Measurements from ENCODE around the gene SEPHS1.
"Not testable (repeated sequence)": the region's sequence is repeated elsewhere in the genome, so short reads cannot be mapped to it uniquely, and the experiment has no call there.

SEPHS1 gene

DNA sequence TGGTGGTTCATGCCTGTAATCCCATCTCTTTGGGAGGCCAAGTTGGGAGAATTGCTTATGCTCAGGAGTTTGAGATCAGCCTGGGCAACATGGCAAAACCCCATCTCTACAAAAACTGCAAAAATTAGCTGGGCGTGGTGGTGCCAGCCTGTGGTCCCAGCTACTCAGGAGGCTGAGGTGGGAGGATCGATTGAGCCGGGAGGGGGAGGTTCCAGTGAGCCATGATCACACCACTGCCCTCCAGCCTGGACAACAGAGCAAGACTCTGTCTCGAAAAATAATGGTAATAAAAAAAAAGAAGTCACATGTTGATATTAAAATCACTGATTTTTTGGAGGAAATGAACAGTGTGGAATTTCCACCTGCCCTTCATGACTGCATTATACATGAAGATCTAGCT lies 64.0 kb downstream of the SEPHS1 start:
- DNase-seq (ENCODE audit: low spot score): no peak

DNA sequence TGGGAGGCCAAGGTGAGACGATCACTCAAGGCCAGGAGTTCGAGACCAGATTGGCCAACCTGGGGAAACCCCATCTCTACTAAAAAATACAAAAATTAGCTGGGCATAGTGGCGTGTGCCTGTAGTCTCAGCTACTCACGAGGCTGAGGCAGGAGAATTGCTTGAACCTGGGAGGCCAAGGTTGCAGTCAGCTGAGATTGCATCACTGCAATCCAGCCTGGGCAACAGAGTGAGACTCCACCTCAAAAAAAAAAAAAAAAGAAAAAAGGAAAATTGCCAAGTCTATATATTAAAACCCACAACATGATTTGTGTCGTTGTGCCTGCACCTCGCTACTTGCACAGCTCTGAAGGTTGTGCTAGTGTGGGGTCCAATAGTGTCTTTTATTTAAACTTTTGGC lies 65.7 kb downstream of the SEPHS1 start:
- DNase-seq (ENCODE audit: low spot score): not testable (repeated sequence)

DNA sequence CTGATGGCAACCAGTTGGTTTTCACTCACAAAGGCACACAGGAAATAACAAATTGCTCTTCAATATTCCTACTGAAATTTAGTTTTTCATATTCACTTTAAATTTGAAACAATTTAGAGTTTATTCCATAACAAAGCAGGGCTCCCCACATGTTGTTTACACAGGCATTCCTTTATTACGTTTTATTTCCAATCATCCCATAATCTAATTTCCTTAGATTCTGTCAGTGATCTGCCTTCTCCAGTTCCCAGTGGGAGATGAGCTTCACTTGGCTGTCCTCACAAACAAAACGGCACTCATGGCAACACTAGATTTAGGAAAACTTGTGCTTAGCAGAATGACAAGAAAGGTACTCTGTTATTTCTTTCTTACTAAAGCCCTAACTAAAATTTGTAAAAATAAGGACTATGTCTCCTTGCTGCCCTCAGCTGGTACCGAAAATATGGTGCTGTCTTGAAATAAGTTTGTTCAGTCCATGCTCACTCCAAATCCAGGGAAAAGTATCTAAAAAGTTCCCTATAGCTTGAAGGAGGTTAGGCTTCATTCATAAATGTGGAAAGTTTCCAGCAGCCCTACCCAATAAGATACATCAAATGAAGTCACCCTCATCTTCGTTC lies 71.2 kb downstream of the SEPHS1 start:
- no peak for DNase-seq (ENCODE audit: low spot score)

DNA sequence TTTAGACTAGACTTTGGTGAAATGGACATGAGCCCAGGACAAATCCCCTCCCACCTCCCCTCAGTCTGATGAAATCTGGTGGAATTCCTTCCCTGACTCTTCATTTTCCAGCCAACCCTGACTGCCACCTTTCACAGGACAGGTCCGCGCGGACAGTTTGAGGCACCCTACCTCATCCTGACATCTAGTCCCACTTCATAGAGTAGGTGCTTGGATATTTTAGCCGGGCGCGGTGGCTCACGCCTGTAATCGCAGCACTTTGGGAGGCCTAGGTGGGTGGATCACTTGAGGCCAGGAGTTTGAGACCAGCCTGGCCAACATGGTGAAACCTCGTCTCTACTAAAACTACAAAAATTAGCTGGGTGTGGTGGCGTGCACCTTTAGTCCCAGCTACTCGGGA lies 71.9 kb downstream of the SEPHS1 start:
- not testable (repeated sequence) for DNase-seq (ENCODE audit: low spot score)

DNA sequence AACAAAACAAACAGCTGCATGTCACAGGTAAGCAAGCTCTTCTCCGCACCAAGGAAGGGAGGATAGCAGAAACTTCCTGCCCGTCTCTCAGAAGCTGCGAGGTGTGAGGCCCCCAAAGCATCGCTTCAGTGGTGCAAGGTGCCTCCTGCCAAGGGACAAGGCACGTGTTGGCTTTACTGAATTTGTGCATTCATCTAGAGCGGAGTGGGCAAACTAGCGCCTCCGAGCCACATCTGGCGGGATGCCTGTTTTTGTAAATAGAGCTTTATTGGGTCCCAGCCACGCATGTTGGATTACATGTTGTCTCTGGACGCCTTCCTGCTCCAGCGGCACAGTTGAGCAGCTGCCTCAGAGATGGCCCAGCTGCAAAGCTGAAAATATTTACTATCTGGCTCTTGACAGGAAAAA lies 75.9 kb downstream of the SEPHS1 start:
- DNase-seq (ENCODE audit: low spot score): no peak

DNA sequence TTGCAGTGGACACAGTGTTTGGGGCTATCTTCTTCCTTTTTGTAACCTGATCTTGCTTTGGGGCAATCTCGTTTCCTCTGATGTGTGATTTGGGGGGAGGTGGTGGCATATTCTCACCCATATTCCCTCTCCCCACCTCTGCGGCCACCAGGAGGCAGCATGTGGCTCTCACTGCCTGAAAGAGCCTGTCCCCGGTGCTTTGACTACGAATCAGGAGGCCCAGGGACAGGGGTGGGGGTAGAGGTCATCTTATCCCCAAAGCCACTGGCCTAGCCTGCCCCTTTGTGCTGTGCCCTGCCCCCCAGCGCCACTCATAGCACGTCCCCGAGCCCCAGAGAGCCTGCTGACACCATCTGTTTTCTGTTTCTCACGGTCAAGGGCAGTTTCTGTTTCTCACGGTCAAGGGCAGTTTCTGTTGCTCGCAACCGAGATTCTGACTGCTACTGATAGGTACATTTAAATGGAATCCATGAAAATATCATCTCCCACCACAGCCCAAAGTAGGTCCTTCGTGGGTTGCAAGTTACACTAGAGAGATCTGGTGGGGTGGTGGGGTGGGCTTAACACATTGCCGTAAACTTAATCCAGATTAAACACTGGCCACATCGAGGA lies 76.4 kb downstream of the SEPHS1 start:
- DNase-seq (ENCODE audit: low spot score): no peak

DNA sequence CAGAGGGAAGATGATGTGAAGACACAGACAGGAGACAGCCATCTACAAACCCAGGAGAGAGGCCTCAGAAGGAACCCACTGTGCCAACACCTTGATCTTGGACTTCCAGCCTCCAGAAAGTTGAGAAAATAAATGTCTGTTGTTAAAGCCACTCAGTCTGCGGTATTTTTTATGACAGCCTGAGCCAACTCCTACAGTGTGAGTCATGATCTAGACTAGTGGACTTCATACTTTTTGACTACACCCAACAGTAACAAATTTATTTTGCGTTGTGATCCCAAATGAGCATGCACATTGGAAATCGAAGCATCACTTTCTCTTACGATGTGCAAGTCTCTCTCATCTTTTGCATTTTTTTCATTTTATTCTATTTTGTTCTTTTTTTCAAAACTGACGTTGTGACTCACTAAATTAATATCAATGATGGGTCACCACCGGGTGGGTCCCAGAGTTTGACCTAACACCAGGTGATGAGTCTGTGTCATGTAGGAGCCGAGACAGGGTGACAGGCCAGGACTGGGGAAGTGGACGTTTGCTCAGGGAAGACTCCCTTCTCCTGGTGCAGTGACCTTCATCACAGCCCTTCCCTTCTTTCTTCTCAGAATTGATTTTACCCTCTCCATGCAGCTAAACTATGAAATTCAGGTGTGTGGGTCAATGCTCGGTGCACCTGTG lies 77.1 kb downstream of the SEPHS1 start:
- DNase-seq (ENCODE audit: low spot score): no peak

DNA sequence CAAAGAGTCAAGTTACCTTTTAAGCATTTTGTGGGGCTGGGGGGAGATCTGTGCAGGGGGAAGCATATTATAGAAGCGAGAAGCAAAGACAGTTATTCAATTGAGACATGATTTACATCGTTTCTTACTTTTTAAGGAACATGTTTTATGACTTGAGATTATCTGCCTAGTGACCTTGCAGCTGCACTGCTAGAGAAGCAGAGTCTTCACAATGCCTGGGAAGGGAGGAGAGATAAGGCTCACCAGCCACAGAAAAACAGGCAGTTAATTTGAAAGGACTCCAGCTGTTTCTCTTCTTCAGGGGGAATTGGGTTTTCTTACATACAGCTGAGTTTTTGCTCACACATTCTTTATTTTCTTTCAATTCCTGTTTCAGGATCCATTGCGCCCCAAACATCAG lies 79.3 kb downstream of the SEPHS1 start:
- no peak for DNase-seq (ENCODE audit: low spot score)

DNA sequence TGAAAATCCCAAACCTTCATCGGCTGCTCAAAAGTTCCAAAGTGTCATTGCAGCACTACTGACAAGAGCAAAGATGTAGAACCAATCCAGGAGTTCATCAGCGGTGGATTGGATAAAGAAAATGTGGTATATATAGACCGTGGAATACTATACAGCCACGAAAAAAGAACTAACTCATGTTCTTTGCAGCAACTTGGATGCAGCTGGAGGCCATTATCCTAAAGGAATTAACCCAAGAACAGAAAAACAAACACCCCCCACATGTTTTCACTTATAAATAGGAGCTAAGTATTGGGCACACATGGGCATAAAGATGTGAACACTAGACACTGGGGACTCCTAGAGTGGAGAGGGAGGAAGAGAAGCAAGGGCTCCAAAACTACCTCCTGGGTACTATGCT lies 79.8 kb downstream of the SEPHS1 start:
- no peak for DNase-seq (ENCODE audit: low spot score)
